Cardiac septum (tissue), 1 donor: Measurements from ENCODE around the gene ONECUT1. TPM values are rescaled to one million over a fixed set of nuclear protein-coding genes. Genes with fewer than 3 reads are reported as not detected.

Experiments used
- DNase-seq: peaks from one replicate; pipeline ENCODE4 v3.0.0-alpha.2; 2020; ENCODE audit warnings: low spot score
- intact Hi-C: fragments of 100-400 bp; cut with DNase I; formaldehyde crosslinking; loops from one replicate; pipeline ENCODE4 v1.14.0; 2022
- total RNA-seq: library from RNA; stranded (reverse); fragmentation: NEBNext Ultra II Directional; extraction: Animal tissue kit (Norgen Biotek cat#: 25700); gene quantifications from one replicate; pipeline ENCODE4 v1.2.1, GENCODE V29; 2021
- donor health status: DM: no; HTN: no; CAD: no.

ONECUT1 gene
- total RNA-seq, 1 donor from 2014 or later: not detected

DNA sequence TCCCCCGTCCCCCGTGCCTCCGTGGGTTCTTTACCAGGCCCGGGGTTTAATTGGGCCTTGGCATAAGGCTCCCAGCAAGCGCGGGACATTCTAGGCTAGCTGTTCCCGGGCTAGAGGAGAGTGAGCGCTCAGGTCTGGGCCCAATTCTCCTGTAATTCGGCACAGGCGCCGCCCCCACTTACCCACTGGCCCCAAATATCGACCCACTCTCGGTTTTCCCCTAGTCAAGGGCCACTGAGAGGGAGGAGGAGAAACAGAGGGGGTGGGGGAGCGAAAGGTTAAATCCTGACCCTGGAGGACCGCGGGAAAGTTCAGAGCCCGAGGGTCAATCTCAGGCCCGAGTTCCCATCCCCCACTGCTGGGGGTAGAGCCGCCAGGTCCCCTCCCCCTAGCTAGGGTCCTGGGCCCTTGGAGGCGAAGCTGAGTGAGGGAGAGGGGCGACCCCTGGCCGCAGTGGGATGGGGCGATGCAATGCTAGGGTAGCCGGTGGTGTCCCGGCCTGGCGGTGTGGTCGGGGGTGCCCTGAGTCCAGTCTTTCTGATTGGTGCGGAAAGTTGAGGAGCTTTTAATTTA, 8.5 kb upstream of the ONECUT1 start:
- intact Hi-C loops: no loop called here
- DNase-seq: no peak

DNA sequence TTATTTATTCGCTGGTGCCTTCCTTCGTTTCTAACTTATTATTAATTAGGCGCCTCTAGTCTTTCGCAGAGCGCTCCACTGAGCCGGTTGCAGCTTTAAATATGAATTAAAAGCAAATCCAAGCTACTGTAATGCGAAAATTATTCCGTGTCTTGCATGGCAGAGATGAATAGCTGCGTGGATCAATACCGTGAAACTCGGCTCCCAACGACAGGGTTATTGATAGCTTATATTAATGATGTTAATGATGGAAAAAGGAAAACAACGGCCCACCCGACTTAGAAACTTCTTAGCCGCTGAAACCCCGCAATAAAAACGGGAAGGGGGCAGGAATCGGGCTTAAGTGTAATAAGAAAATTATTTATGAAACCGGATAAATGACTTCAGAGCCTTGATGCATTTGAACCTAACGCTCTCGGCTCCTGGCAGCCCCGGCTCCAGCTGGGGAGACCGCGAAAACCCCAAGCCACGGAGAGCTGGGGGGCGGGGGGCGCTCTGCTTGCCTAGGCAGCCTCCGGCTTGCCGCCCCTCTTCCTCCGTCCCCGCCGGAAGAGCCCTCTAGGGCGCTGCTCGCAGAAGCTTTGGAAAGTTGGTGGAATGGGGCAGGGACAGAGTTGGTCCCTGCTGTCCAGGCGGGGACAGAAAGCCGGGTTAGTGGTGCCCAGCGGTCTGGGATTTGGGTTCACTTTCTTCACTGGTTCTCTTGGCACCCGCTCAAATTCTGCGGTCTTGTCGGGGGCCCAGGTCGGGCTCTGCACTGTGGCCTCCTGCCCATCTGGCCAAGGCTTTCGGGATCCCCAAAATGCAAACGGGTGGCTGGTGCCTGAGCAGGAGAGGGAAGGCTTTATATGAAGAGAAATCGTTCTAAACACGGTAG, 7.7 kb upstream of the ONECUT1 start:
- DNase-seq: no peak
- intact Hi-C loops: no loop called here

DNA sequence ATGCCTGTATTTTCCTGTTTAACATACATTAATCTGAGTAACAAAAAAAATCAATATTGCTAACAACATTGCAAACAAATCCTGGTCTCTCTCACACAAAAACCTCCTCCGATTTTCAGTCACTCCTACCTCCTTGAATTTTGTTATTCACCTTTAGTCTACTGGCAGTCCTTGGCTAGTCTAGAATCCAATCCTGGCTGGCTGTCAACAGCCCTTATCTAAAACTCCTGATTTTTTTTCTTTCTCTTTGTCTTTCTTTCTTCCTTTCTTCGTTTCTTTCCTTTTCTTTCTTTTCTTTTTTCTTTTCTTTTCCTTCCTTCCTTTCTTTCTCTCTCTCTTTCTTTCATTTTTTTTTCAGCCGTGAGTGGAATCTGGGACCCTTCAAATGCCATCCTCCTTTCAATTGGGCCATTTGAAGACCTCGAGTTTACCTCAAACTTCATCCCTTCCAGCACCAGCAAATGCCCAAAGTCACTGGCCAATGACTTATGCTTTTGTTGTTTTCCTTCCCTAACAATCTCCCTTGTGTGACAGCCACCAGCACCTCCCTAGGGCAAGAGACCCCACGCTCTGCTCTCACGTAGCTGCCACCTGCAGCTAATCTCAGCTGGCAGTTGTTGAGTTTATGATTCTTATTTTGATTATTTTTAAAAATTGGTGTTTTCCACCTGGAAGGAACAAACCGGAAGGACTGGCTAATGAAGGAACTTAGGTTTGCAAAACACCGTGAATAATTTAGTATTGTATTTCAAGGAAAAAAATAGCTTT, 6.8 kb upstream of the ONECUT1 start:
- intact Hi-C loops: no loop called here
- DNase-seq: no peak

DNA sequence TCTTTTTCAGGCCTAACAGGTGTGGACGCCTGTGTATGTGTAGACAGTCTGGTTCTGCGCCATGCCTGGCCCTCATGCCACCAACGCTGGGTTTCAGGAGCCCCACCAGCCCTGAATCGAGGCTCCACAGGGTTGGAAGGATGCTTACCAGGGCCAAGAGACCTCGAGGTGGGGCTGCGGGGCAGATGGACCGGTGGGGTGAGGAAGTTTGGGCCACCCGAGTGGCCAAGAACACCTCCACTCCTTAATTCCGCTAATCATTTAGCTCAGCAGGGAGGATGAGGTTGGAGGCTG, 6.0 kb upstream of the ONECUT1 start:
- intact Hi-C loops: no loop called here
- DNase-seq: no peak

DNA sequence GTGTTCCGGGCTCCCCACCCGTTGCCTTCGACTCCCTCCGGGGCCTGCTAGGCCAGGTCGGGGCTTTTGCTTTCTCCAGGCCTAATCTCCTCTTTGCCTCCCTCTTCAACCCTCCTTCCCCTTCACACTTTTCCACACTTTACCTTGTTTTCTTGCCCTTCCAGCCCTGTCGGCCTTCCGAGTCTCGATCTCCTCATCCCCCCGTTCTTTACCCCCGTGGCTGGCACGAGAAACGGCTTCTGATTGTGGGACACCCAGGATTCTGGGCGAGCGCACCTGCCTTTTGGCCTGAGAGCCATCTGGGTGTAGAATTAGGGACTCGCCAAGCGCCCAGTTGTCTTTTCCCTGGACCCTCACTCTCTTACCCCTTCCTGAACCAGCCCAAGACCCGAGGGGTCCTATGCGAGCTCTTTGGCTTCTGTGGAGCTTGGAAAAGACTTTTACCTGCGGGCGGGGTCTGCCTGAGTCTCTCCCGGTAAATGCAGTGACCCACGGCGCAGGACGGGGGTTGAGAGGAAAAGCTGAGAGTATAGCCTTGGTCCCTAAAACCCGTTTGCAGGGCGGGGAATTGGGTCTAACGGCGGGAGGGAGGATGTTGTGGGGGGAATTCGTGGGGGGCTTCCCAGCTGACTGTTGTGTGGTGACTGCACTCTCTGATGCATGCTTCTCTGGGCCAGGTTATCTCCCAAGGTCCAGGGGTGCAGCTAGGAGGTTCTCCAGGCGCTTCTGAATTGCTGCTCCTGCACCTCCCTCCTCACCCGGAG, 5.5 kb upstream of the ONECUT1 start:
- intact Hi-C loops: no loop called here
- no peak for DNase-seq

DNA sequence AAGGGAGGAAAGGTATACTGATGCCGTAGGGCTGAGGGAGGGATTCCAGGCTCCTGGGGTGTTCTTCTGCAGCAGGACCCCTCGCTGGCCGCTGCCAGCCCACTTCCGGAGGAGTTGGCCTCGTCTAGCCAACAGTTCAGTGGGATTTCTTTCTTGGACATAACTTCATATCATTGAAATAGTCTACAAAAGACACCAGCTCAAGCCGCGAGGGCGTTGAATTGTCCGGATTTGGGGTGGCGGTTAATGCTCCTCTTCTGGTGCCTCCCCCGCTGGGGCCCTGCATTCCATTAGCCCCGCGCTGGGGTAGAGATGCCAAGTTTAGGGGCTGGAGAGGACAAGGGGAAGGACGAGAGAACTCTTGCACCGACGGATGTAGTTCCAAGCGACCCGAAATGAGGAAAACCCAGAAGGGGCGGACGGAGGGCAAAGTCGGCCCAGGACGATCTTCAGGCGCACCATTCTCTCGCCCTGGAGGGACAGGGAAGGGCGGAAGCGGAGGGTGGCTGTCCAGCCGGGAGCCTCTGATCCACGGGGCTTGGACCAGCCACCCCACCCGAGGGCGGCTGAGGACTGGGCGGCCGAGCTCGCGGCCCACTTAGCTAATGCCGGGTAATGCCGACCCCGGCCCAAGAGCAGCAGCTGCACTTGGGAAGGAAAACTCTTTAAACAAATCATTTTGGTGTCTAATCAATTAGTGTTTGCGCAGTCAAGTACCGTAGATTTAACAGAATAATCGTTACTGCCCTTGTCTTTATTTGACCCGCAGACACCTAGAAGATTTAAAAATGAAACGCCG, 4.7 kb upstream of the ONECUT1 start:
- DNase-seq: no peak
- intact Hi-C loops: no loop called here

DNA sequence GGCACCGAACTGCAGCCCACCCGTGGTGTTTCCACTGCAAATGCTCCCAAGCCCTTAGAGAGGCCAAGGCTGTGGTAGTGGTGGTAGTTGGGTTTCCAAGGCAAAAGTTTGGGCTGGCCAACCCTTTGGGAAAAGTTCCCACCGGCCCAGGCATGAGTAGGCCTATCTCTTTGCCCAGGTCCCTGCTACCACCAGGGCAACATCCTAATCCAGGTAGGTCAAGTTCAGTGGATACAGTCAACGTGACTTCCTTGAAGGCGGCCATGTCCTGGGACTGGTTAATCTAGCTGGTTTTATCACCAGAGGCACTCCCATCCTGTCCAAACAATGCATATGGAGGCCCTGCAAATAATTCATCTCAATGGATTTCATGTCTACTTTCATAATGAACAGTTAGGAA, 1.6 kb upstream of the ONECUT1 start:
- intact Hi-C loops: no loop called here
- DNase-seq: no peak

DNA sequence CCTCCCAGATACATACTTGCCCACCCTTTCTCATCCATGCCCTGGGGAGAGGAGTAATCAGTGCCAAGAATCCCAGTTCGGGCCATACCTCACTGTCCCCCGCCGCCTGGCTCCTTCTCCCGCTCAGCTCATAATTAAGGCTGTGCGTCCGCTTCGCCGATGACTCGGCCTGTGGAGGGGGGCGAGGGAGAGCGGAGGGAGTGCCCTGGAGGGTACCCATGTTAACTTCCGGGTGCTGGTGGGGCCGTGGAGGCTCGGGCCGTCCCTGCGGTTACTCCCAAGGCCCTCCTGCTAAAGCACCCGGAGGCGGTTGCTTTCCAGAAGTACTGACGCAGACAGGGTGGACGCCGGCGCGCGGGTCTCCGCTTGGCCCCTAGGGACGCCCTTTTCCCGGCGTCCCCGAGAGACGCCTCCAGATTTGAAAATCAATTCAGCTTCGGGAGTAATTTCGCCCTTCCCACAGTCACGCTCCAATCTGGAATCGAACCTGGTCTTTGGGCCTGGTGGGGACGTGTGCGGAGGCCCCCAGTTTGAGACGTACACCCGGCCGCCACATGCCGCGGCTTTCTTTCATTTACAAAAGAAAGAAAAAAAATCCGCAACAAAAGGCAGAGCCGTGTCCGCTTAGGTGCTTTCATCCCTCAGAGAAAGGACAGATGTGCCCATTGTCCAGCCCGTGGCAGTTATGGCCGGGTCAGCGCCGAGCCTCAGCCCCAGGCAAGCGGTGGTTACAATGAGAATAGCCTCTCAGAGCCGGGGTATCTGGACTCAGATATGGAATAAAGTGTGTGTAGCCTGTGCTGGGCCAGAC, 1.0 kb upstream of the ONECUT1 start:
- intact Hi-C loops: no loop called here
- DNase-seq: no peak

DNA sequence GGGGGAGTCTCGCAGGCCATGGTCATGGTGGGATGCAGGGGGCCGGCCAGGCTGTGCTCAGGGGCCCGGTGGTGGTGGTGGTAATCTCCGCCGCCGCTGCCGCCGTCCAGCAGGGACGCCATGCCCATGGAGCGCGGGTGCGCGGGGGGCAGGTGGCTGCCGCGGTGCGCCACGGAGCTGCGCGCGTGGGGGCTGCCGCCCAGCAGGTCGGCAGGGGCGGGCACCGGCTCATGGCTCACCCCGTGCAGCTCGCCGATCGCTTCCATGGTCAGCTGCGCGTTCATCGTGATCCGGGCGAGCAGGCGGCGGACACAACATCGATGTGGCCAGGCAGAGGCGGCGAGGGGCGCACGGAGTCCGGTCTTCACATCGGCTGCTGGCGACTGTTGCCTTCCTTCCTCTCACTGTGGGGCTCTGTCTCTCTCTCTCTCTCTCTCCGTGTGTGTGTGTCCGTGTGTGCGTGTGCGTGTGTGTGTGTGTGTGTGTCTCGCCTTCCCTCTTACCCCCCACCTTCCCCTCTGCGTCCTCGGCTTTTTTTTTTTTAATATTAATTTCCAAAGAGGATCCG, 451 bp downstream of the ONECUT1 start:
- DNase-seq: no peak
- intact Hi-C loops: loop anchor here (10.0 kb wide), 1 partner anchor 405 kb away; no protein-coding TSS in a partner anchor

DNA sequence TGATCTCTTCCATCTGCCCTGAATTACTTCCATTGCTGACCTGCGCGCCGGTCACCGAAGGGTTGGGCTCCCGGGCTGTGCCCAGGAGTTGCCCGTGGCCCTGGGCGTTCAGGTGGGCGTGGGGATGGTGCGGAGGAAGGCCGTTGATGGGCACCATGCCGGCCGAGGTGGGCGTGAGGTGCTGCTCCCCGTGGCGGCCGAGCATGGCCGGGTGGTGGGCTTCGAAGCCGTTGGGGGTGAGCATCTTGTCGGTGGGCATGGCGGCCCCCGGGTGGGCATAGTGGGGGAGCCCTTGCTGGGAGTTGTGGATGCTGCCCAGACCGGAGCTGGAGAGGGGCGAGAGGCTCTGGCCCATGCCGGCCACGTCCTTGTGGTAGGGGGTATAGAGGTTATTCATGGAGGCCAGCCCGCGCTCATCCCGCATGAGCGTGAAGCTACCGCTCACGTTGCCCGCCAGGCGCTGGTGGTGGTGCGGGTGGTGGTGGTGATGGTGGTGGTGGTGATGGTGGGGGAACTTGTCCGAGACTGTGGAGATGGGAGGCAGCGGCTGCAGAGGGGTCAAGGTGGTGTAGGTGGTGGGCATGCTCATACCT, 1.0 kb downstream of the ONECUT1 start:
- no peak for DNase-seq
- intact Hi-C loops: loop anchor here (10.0 kb wide), 1 partner anchor 406 kb away; no protein-coding TSS in a partner anchor

DNA sequence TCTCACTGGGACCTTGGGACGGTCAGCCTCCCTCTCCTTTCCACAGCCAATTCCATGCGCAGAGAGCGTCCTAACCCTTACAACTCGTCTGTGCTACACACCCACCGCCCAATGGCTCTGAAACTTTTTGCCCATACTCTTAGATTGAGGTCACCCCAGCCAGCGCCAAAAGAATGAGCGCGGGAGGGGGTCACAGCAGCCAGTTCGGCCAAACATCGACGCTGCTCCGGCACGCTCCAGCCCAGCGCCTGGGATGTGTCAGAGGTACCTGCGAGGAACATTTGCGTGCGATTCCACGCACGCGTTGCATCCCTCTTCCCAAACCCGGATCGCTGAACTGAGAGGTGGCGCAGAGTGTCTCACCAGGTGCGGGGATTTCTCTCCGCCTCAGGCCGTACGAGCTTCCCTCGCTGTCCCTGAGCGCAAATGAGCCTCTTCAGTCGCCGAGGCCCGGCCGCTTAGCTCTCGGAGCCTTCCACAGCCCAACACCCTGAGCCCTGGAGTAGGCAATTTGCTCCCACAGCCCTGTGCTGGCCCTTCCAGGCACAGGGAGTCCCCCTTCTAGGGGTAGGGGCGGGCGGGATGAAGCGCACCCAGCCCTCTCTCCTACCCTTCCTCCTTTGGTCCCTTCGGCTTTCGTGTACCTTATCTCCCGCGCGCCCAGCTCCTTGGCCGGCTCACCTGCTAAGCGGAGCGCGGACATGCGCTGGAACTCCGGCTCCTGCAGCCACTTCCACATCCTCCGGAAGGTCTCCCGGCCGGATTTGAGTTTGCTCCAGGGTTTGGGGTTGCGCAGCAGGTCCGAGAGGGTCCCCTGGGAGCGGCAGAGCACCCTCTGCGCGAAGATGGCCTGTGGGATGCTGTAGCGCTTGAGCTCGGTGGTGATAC, 1.8 kb downstream of the ONECUT1 start:
- no peak for DNase-seq
- intact Hi-C loops: loop anchor here (10.0 kb wide), 1 partner anchor 406 kb away; no protein-coding TSS in a partner anchor

DNA sequence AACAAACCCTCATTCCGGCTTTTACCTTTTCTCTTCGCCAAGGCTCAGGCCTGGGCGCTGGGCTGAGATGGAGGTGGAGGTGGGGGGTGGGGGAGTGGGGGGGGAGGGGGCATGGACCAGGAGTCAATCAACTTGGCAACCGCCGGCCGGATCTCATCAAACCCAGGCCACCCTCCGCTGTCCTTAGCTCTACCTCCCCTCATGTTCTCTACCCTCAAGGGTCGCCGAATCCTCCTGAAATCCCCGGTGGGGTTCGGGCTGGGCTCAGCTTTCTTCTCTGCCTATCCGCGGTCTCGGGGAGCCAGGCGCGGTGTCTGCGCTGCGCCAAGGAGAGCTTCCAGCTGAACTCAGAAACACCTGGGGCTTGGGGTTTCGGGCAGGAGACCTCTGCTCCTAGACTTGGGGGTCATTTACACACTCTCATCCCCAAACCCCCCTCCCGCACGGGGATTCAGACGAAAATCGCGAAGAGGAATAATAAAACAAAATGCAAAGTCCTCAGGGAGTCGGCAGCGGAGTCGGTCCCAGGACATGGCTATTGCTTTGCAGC, 2.5 kb downstream of the ONECUT1 start:
- intact Hi-C loops: loop anchor here (10.0 kb wide), 1 partner anchor 407 kb away; no protein-coding TSS in a partner anchor
- no peak for DNase-seq

DNA sequence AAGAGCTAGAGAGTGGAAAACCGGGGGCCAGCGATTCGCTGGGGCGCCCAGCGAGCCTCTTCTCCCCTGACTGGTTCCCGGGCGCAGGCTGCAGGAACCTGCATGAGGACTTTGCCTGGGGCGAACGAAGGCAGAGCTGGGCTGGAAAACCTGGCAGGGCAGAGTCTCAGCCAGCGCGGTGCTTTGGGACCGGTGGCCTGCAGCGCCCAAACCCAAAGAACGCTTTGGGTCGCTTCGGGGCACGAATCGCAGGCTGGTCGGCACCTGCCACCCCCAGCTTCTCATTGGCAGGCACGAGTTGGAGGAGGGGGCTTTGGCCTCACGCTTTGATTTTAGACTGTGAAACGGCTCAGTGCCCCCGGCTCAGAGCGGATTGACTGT, 3.0 kb downstream of the ONECUT1 start:
- intact Hi-C loops: loop anchor here (10.0 kb wide), 1 partner anchor 408 kb away; no protein-coding TSS in a partner anchor
- no peak for DNase-seq

DNA sequence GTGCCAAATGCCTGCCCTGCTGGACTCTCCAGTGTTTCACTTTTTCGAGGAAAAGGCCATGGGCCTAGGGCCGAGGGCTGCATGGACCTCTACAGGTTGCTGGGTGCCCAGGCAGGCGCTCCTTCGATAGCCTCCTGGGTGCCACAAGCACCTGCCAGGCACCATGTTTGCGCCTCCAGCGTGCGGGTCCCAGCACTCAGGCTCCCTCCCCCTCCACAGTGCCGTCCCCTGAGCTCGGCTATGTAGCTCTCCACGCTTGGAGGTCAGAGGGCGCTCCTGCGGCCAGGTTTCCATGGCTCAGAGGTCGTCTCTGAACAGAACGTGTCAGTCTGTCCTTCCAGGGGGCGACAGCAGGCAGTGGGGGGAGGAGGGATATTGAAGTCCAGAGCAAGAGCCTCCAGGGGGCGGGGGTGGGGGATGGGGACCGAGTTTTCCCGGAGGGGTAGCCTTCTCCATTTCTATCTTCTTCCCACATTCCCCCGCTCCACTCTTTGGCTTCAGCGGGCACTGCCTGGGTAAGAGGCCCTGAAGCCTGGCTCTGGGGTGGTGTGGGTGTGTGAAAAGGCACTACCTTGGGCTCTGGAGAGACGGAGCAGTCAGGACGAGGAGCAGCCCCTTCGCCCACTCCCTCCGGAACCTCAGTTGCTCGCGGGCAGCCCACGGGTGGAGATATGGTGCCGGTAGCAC, 3.6 kb downstream of the ONECUT1 start:
- no peak for DNase-seq
- intact Hi-C loops: loop anchor here (10.0 kb wide), 1 partner anchor 408 kb away; no protein-coding TSS in a partner anchor

DNA sequence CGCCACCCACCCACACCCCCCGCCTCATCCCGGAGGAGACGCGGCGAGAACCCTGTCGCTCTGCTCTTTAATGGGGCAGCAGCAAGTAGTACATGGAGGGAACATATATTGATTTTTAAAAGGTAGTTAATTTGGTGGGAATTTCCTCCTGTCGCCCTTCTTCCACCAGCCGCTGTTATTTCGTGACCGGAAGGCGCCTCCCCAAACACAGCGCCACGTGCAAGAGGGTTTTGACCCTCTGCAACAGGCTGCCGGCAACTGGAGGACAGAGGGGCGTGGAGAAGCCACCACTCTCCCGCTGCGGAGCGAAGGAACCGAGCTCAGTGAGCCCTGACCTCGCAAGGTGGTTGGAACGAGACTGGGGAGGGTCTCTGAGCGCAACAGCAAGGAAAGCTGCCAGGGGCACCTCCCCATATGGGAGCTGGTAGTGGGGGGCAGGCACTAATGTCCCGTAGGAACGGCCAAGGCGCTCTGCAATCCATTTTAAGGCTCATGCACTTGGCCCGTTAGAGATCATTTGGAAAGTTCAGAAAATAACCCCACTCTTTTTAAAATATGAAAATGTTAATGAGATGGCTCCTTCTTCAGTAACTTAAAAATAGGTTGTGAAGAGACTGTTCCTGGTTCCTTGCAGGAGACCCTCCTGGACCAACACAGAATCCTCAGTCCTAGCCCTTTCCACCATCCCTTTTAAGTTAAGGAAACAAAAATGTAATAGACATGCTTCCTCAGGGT, 4.3 kb downstream of the ONECUT1 start:
- intact Hi-C loops: loop anchor here (10.0 kb wide), 1 partner anchor 409 kb away; no protein-coding TSS in a partner anchor
- no peak for DNase-seq
